ENCODE results near the gene KLK14.

KLK14 gene

DNA sequence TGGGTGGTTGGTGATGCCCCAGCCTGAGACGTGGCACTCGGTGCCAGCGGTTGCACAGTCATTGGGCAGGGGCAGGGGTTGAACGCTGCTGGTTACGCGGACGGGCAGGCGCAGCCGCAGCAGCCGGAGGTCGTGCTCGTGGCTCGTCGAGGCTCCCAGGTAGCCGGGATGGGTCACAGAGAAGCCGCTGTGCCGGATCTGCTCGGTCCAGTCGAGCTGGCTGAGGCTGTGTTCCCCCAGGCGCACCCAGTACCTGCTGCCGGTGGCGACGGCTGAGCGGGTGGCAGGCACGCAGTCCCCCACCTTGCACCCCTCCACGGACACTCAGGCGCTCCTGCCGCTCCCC, 50.8 kb downstream of the KLK14 start:
- no peak for DNase-seq

DNA sequence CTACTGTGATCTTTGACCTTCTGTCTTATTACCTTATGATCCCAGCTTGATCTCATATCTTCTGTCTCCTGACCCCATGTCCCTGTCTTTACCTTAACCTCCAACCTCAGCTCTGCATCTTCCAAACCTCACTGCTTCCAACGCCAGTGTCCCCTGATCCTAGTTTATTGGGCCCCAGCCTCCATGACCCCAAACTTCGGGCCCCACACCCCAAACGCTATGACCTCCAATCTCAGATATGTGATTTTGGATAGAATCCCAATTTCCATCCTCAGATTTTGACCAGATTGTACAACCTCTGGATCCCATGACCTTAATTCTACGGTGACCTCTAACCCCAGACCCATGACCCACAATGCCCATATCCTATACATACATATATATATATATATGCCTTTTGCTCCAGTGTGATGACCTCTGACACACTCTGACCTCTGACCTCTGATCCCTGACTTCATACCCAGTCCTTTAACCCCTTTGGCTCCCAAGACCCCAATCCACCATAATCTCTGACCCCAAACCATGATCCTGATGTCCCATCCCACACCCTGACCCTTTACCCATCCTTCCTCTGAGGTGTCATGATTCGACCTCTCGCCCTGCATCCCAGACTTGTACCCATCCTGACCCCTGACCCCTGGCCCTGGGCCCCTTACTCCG, 51.3 kb downstream of the KLK14 start:
- DNase-seq: no peak

DNA sequence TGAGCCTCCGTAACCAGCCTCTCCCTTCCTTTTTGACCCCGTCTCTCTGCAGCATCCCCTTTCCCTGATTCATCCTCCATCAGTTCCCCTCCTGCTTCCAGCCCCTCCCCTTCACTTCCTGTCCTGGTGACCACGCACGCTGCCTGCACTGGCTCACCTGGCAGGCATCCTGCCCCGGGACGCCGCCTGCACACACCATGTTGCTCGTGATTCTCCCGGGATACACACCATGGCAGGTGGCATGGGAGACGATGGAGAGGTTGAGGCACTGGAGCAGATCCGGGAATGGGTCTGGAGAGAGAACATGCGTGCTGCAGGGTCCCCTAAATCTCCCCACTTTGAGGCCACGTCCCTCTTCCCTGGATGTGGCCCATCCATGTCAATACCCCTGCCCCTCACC, 52.1 kb downstream of the KLK14 start:
- DNase-seq: no peak

DNA sequence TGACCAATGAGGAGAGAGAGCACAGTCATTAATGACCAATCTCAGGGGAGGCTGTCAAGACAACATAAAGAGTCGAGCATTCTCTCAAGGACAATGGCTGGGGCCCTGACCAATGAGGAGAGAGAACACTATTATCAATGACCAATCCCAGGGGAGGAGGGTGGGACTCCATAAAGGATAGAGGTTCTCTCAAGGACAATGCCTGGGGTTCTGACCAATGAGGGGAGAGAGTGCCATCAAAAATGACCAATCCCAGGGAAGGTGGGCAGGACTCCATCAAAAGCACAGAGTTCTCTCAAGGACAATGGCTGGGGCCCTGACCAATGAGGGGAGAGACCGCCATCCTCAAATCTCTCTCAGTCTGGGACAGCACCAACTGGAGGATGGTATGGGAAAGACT, 53.0 kb downstream of the KLK14 start:
- no peak for DNase-seq
